A549 (cell line): ENCODE results near the gene EIF4B. TPM values are rescaled to one million over a fixed set of nuclear protein-coding genes. Genes with fewer than 3 reads are reported as not detected.

Experiments used
- ATAC-seq, 2 experiments: fragments of 200-7000 bp in 1 of 2; fragments of >200 bp in 1 of 2; cut with Nextera tagmentation in 1 of 2; cut with Tn5 transposase in 1 of 2; 3 replicates each; pipeline versions ENCODE4 v1.8.0 to v1.9.1; 2018 to 2020; ENCODE audit warnings: mild to moderate bottlenecking in 1 of 2, moderate library complexity in 1 of 2
- CTCF ChIA-PET: fragments of 300-600 bp; sonication (Branson Sonifier 250); formaldehyde crosslinking; extraction: SDS; loops from one replicate; lab custom pipeline; 2021; ENCODE audit warnings: antibody characterized with exemption, inconsistent platforms; lab: Yijun Ruan, JAX
- POLR2A ChIA-PET: fragments of 350-600 bp; formaldehyde crosslinking; extraction: SDS; loops from one replicate; lab custom pipeline; 2021; ENCODE audit warnings: antibody characterized with exemption, inconsistent platforms; lab: Yijun Ruan, JAX
- DNase-seq, 2 experiments: peaks; one replicate each; pipeline versions ENCODE4 v3.0.0 to v3.0.0-alpha.2; 2011 to 2016; ENCODE audit warnings: low read depth in 1 of 2, low spot score in 1 of 2
- FAIRE-seq: peaks from 2 replicates; lab custom pipeline; 2011; peaks lifted over from hg19 to GRCh38; lab: Jason Lieb, UNC
- H3K27ac ChIP-seq, 2 experiments: fragments of >200 bp; sonication (Bioruptor Twin); formaldehyde crosslinking; 3 replicates each; pipeline ENCODE4 v1.5.1; 2016 to 2017
- H3K4me1 ChIP-seq: fragments of >200 bp; sonication (Bioruptor Twin); formaldehyde crosslinking; 3 replicates; pipeline ENCODE4 v1.6.1; 2016
- H3K4me2 ChIP-seq: fragments of >200 bp; sonication (Bioruptor Twin); formaldehyde crosslinking; 3 replicates; pipeline ENCODE4 v1.6.1; 2016
- H3K4me3 ChIP-seq: fragments of >200 bp; sonication (Bioruptor Twin); formaldehyde crosslinking; 3 replicates; pipeline ENCODE4 v1.5.1; 2016
- H3K9me3 ChIP-seq: fragments of >200 bp; sonication (Bioruptor Twin); formaldehyde crosslinking; 3 replicates; pipeline ENCODE4 v1.6.1; 2016
- ATOH8 ChIP-seq: fragments of 250-450 bp; sonication (Bioruptor Pico); IDR thresholded peaks from 2 replicates; pipeline ENCODE4 v1.5.0; 2020; ENCODE audit warnings: low read depth, mild to moderate bottlenecking, moderate library complexity
- BHLHE40 ChIP-seq: IDR thresholded peaks from 2 replicates; pipeline ENCODE4 v1.6.1; 2012; ENCODE audit warnings: low read depth, low read length, inconsistent platforms
- CTCF ChIP-seq: fragments of >200 bp; sonication (Bioruptor Twin); formaldehyde crosslinking; IDR thresholded peaks from 3 replicates; pipeline ENCODE4 v1.5.1; 2016
- E2F6 ChIP-seq: IDR thresholded peaks from 2 replicates; pipeline ENCODE4 v1.6.1; 2012; ENCODE audit warnings: low read depth, borderline replicate concordance
- EP300 ChIP-seq, 2 experiments: fragments of >200 bp; sonication (Bioruptor Twin); formaldehyde crosslinking; IDR thresholded peaks; 2 replicates in 1 of 2; 3 replicates in 1 of 2; pipeline ENCODE4 v1.6.1; 2016 to 2017
- HEYL ChIP-seq: fragments of 250-450 bp; sonication (Bioruptor Pico); IDR thresholded peaks from 2 replicates; pipeline ENCODE4 v1.8.0; 2021; ENCODE audit warnings: mild to moderate bottlenecking, moderate library complexity
- JUN ChIP-seq, 2 experiments: fragments of >200 bp; sonication (Bioruptor Twin); formaldehyde crosslinking; IDR thresholded peaks; 2 replicates in 1 of 2; 3 replicates in 1 of 2; pipeline ENCODE4 v1.6.1; 2016 to 2017
- MAX ChIP-seq: IDR thresholded peaks from 2 replicates; pipeline ENCODE4 v1.6.1; 2012
- MYC ChIP-seq: IDR thresholded peaks from 2 replicates; pipeline ENCODE4 v1.6.1; 2012; ENCODE audit warnings: mild to moderate bottlenecking, inconsistent platforms, low read length, improper control_type of control experiment, borderline replicate concordance
- PHF8 ChIP-seq: fragments of 200-600 bp; sonication (generic); IDR thresholded peaks from 2 replicates; pipeline ENCODE4 v1.6.1; 2016; ENCODE audit warnings: low read depth, mild to moderate bottlenecking, antibody characterized with exemption, moderate library complexity, borderline replicate concordance
- POLR2A ChIP-seq: IDR thresholded peaks from 2 replicates; pipeline ENCODE4 v1.6.1; 2012; ENCODE audit warnings: mild to moderate bottlenecking, low read length
- REST ChIP-seq: fragments of 200-600 bp; sonication (generic); IDR thresholded peaks from 2 replicates; pipeline ENCODE4 v1.6.1; 2016; ENCODE audit warnings: antibody characterized with exemption, mild to moderate bottlenecking, moderate library complexity
- SMC3 ChIP-seq: fragments of >200 bp; sonication (Bioruptor Twin); formaldehyde crosslinking; IDR thresholded peaks from 3 replicates; pipeline ENCODE4 v1.6.1; 2018; ENCODE audit warnings: inconsistent platforms
- TP53 ChIP-seq: fragments of 250-450 bp; sonication (Bioruptor Pico); IDR thresholded peaks from 2 replicates; pipeline ENCODE4 v1.5.0; 2021; ENCODE audit warnings: mild to moderate bottlenecking, moderate library complexity
- WGBS: methylation state at CpG from one replicate; pipeline ENCODE4 v1.1.6; 2017; ENCODE audit errors: missing lambda C conversion rate; 5-methylcytosine and 5-hydroxymethylcytosine counted together
- polyA plus RNA-seq, 4 experiments: library from polyadenylated mRNA; depleted of rRNA in 3 of 4; stranded (reverse); fragments of >200 nt; fragmentation: RNase III in 1 of 4; extraction: RNeasy Plus Mini Kit Qiagen cat#74134 plus additional on column Dnase treatment in 1 of 4; gene quantifications; 2 replicates in 3 of 4; 3 replicates in 1 of 4; pipeline ENCODE4 v1.2.3, GENCODE V29; 2011 to 2017

Gene EIF4B
- polyA plus RNA-seq, 2 of the 4 experiments (the other 2 are of a cell fraction), result 377 to 650 TPM

GRCh38 chr12:53046655-53047220 lies 40.5 kb downstream of the EIF4B start (continued):
- TF ChIP-seq HEYL (CRISPR knock-in tag) (no peak), REST (no peak)

- CTCF ChIA-PET, result interaction anchor here (0.7 to 45.5 kb wide), 24 partner anchors 9 to 168 kb away, joined by 3 to 1424 read pairs (median 4); partner anchors contain the start of genes IGFBP6, SOAT2 and SPRYD3
- TF ChIP-seq MYC, result peak; percentile 22; the same call in 1 of the 2 replicates
- no peak for TF ChIP-seq ATOH8 (CRISPR knock-in tag)
- peak; percentile 38 for TF ChIP-seq POLR2A
- TF ChIP-seq E2F6, result peak; percentile 57; the same call in 1 of the 2 replicates
- peak; percentile 38; the same call in 1 of the 3 replicates for TF ChIP-seq SMC3
- TF ChIP-seq JUN (IDR thresholded peaks at IDR 0.05), result peak; percentile 30 to 55; a peak in 3 of 5 replicates
- TF ChIP-seq BHLHE40, result no peak
- no peak for TF ChIP-seq TP53 (CRISPR knock-in tag)
- TF ChIP-seq EP300 (IDR thresholded peaks at IDR 0.05), result no peak
- peak; percentile 51; the same call in 1 of the 2 replicates for TF ChIP-seq PHF8
- TF ChIP-seq CTCF, result peak; percentile 71
- peak; percentile 52; the same call in 1 of the 2 replicates for TF ChIP-seq MAX
- POLR2A ChIA-PET, result interaction anchor here (0.6 to 3.2 kb wide), 11 partner anchors 9 to 150 kb away, joined by 3 to 27 read pairs (median 3); partner anchors contain the start of genes EIF4B and SPRYD3
- FAIRE-seq, result no peak
- Histone ChIP-seq H3K4me3 (peak overlapping the region; percentile 54), H3K27ac (peak overlapping the region; percentile 99), H3K9me3 (no peaks in the 10 kb centered on the region), H3K4me2 (peak overlapping the region; percentile 93), H3K4me1 (peaks cover 74% of the 10 kb centered on the region)
- ATAC-seq, result peak; percentile 36 to 37
- DNase-seq, result peak; percentile 67 to 83
- WGBS, result under 1% methylated on average over 15 of the region's 94 CpGs
These were observed 41.2 kb downstream of the EIF4B start for GRCh38 chr12:53047221-53048032.
